Epithelial cell of esophagus (primary cell): Measurements from ENCODE around the gene LRRC7.
"Not testable (repeated sequence)": the region's sequence is repeated elsewhere in the genome, so short reads cannot be mapped to it uniquely, and the experiment has no call there.

Experiments
- DNase-seq: peaks from one replicate; pipeline ENCODE4 v3.0.0; 2010; ENCODE audit warnings: low read depth
- H3K4me3 ChIP-seq: 2 replicates; pipeline ENCODE4 v1.5.1; 2011; ENCODE audit warnings: mild to moderate bottlenecking, low read length, control low read depth
- CTCF ChIP-seq: IDR thresholded peaks from 2 replicates; pipeline ENCODE4 v1.5.1; 2011; ENCODE audit warnings: low read depth, mild to moderate bottlenecking, low read length, control low read depth, inconsistent platforms; ENCODE audit not compliant: insufficient read depth; ENCODE audit errors: missing control alignments

Gene LRRC7

GRCh38 chr1:69707103-69707502, 139.4 kb downstream of the LRRC7 start:
- peak; percentile 45 for DNase-seq
- TF ChIP-seq CTCF = no peak
- no peak overlapping the region for H3K4me3 ChIP-seq

- H3K4me3 ChIP-seq = no peak overlapping the region
- no peak for TF ChIP-seq CTCF
- DNase-seq = no peak
Measured at GRCh38 chr1:69710484-69711189, 142.9 kb downstream of the LRRC7 start.

GRCh38 chr1:69711190-69711930, 143.6 kb downstream of the LRRC7 start:
- DNase-seq = no peak
- TF ChIP-seq CTCF = no peak
- no peak overlapping the region for H3K4me3 ChIP-seq

GRCh38 chr1:69717834-69718233, 150.1 kb downstream of the LRRC7 start:
- DNase-seq = not testable (repeated sequence)

GRCh38 chr1:69728206-69728605, 160.5 kb downstream of the LRRC7 start:
- DNase-seq = no peak
- TF ChIP-seq CTCF = no peak
- H3K4me3 ChIP-seq = no peak overlapping the region

More at GRCh38 chr1:69717834-69718233, 150.1 kb downstream of the LRRC7 start:
- not testable (repeated sequence) for H3K4me3 ChIP-seq

- H3K4me3 ChIP-seq = no peak overlapping the region
- DNase-seq = no peak
- TF ChIP-seq CTCF = no peak
Measured at GRCh38 chr1:69733061-69733460, 165.3 kb downstream of the LRRC7 start.

- TF ChIP-seq CTCF = peak; percentile 82
- DNase-seq = peak; percentile 81
- no peak overlapping the region for H3K4me3 ChIP-seq
Measured at GRCh38 chr1:69737527-69738185, 169.9 kb downstream of the LRRC7 start.
